Common myeloid progenitor, CD34-positive (primary cell): ENCODE data around the gene AFF3.

Source experiments
- CTCF ChIA-PET: fragments of 350-600 bp; sonication (Branson Sonifier 250); formaldehyde crosslinking; loops from one replicate; lab custom pipeline; 2021; ENCODE audit warnings: antibody characterized with exemption; lab: Charles Lee
- POLR2A ChIA-PET: fragments of 350-600 bp; sonication (Branson Sonifier 250); formaldehyde crosslinking; loops from one replicate; lab custom pipeline; 2021; ENCODE audit warnings: antibody characterized with exemption; lab: Charles Lee
- DNase-seq, 3 donors: peaks; one replicate each; pipeline versions ENCODE4 v3.0.0 to v3.0.0-alpha.2; 2013
- H3K27ac ChIP-seq, 2 experiments: 1 replicate in 1 of 2; 2 replicates in 1 of 2; pipeline ENCODE4 v1.7.0; 2013; ENCODE audit warnings: inconsistent platforms in 2 of 2, low read length in 2 of 2, mild to moderate bottlenecking in 2 of 2, low read depth in 1 of 2, moderate library complexity in 1 of 2; ENCODE audit not compliant: severe bottlenecking in 2 of 2, insufficient read depth in 1 of 2, poor library complexity in 1 of 2
- H3K27me3 ChIP-seq, 5 experiments: replicated peaks in 2 of 5; 1 replicate in 3 of 5; 2 replicates in 2 of 5; pipeline versions ENCODE4 v1.6.1 to v1.7.0; 2013; ENCODE audit warnings: low read length in 4 of 5, mild to moderate bottlenecking in 2 of 5, moderate library complexity in 2 of 5, inconsistent platforms in 1 of 5; ENCODE audit not compliant: insufficient read depth in 5 of 5, control insufficient read depth in 4 of 5
- H3K36me3 ChIP-seq, 4 experiments: 1 replicate in 2 of 4; 2 replicates in 2 of 4; pipeline versions ENCODE4 v1.6.1 to v1.7.0; 2013; ENCODE audit warnings: low read length in 3 of 4, control low read depth in 1 of 4, mild to moderate bottlenecking in 1 of 4; ENCODE audit not compliant: control insufficient read depth in 4 of 4, insufficient read depth in 4 of 4
- H3K4me1 ChIP-seq, 4 experiments: 1 replicate in 3 of 4; 2 replicates in 1 of 4; pipeline versions ENCODE4 v1.6.1 to v1.7.1; 2013; ENCODE audit warnings: low read length in 3 of 4, mild to moderate bottlenecking in 3 of 4, control low read depth in 1 of 4, inconsistent platforms in 1 of 4, moderate library complexity in 1 of 4; ENCODE audit not compliant: control insufficient read depth in 4 of 4, insufficient read depth in 4 of 4; ENCODE audit errors: control extremely low read depth in 1 of 4
- H3K4me3 ChIP-seq, 7 experiments: 1 replicate in 4 of 7; 2 replicates in 3 of 7; pipeline versions ENCODE4 v1.5.1 to v1.7.0; 2013; ENCODE audit warnings: mild to moderate bottlenecking in 7 of 7, low read length in 6 of 7, moderate library complexity in 6 of 7, inconsistent platforms in 2 of 7, low read depth in 2 of 7, control low read depth in 1 of 7; ENCODE audit not compliant: insufficient read depth in 4 of 7, control insufficient read depth in 1 of 7; ENCODE audit errors: extremely low read depth in 1 of 7
- H3K9me3 ChIP-seq, 5 experiments: 1 replicate in 4 of 5; 2 replicates in 1 of 5; pipeline versions ENCODE4 v1.6.1 to v1.7.1; 2013; ENCODE audit warnings: low read length in 4 of 5, mild to moderate bottlenecking in 2 of 5, inconsistent platforms in 1 of 5, low read depth in 1 of 5, moderate library complexity in 1 of 5; ENCODE audit not compliant: control insufficient read depth in 4 of 5, insufficient read depth in 2 of 5; ENCODE audit errors: control extremely low read depth in 1 of 5
- WGBS: methylation state at CpG from one replicate; pipeline ENCODE4 v1.1.5; 2013; ENCODE audit not compliant: insufficient coverage; 5-methylcytosine and 5-hydroxymethylcytosine counted together

Gene AFF3

DNA sequence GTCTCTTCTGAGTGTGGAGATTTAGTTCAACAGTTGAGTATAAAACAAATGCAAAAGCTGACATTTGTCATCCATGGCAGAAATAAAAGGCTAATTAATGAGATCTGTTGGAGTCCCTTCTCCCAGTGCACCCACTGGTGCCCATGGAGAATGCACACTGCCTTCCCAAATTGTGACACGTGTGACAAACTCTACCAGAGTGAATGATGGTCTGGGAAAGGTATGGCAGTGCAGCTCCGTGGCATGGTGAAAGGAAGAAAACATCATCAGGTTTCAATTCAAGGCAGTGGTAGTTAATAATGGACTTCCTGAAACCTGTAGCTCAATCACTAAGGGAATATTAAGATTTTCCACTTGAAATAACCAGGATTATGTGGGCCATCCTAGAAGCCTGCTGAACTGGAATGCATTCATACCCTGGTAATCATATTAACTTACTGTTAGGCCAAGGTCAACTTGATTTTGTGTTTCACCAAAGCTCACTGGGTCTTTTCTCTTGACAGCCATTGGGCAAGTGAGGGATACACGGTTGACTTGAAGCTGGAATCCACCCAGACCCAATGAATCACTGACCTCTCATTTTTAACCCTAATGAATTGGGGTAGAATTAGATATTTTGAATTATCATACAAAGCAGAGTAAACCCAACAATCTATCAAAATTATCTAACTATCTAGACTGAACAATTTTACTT lies 167.6 kb downstream of the AFF3 start:
- H3K27me3 ChIP-seq: no peaks in the 10 kb centered on the region
- CTCF ChIA-PET: interaction anchor here (0.6 kb wide), 1 partner anchor 38 kb away, joined by 3 read pairs; no protein-coding TSS in a partner anchor
- no peaks in the 10 kb centered on the region for H3K4me1 ChIP-seq
- 100% methylated on average over 1 of the region's 3 CpGs for WGBS
- H3K36me3 ChIP-seq: peaks cover 0 to 11% (median 3%) of the 10 kb centered on the region in 4 experiments
- DNase-seq: no peak
- POLR2A ChIA-PET: no interaction called here
- no peak overlapping the region for H3K27ac ChIP-seq
- no peak overlapping the region for H3K4me3 ChIP-seq
- no peaks in the 10 kb centered on the region for H3K9me3 ChIP-seq

GRCh38 chr2:99974275-99974674 lies 168.1 kb downstream of the AFF3 start:
- no peak overlapping the region for H3K4me3 ChIP-seq
- peaks cover 0 to 11% (median 3%) of the 10 kb centered on the region in 4 experiments for H3K36me3 ChIP-seq
- no peaks in the 10 kb centered on the region for H3K27me3 ChIP-seq
- ChIA-PET POLR2A (no interaction called here), CTCF (no interaction called here)
- no peaks in the 10 kb centered on the region for H3K4me1 ChIP-seq
- H3K27ac ChIP-seq: no peak overlapping the region
- no peaks in the 10 kb centered on the region for H3K9me3 ChIP-seq
- DNase-seq: no peak
- WGBS: 100% methylated on average over 5 of the region's 6 CpGs

GRCh38 chr2:99971326-99971900 lies 171.0 kb downstream of the AFF3 start:
- H3K4me1 ChIP-seq: no peaks in the 10 kb centered on the region
- H3K27ac ChIP-seq: no peak overlapping the region
- H3K4me3 ChIP-seq: no peak overlapping the region
- no peaks in the 10 kb centered on the region for H3K9me3 ChIP-seq
- no peak for DNase-seq
- WGBS: 88% methylated on average over 2 of the region's 3 CpGs
- H3K36me3 ChIP-seq: peaks cover 0 to 16% (median 9%) of the 10 kb centered on the region in 4 experiments
- H3K27me3 ChIP-seq: no peaks in the 10 kb centered on the region
- CTCF ChIA-PET: no interaction called here
- POLR2A ChIA-PET: no interaction called here

DNA sequence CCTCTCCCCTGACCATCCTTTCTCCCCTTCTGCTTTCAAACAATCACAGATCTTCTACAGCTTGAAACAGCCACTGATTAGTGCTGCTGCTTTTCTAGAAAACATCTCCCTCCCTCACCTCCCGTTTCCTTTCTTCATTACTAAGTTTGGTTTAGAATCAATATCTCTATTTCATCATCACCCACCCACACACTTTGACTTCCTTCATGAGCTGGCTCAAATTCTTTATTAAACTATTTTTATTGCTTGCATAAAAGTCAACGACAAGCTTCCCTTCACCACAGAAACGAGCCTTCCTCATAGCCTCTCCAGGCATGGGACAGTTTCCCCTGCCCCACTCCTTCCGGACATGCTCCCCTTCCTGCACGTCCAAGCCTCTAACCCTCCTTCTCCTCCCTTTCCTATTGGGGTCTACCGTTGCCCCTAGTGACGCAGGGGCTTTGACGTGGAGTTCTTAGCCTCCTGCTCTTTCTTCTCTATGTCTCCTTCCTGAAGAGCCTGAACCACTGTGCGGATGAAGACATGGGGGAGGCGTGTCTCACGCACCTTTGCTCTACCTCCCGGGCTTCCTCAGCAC lies 172.0 kb downstream of the AFF3 start:
- Histone ChIP-seq H3K27me3 (no peaks in the 10 kb centered on the region), H3K9me3 (no peaks in the 10 kb centered on the region), H3K27ac (no peak overlapping the region), H3K4me3 (no peak overlapping the region), H3K36me3 (peaks cover 0 to 16% (median 9%) of the 10 kb centered on the region in 4 experiments), H3K4me1 (no peaks in the 10 kb centered on the region)
- no peak for DNase-seq
- whole genome bisulfite sequencing: 90% methylated on average over 12 of the region's 12 CpGs
- CTCF ChIA-PET: no interaction called here
- POLR2A ChIA-PET: no interaction called here

GRCh38 chr2:99961196-99961913 lies 181.0 kb downstream of the AFF3 start:
- WGBS: 87% methylated on average over 3 of the region's 9 CpGs
- Histone ChIP-seq H3K27ac (no peak overlapping the region), H3K4me1 (no peaks in the 10 kb centered on the region), H3K4me3 (no peak overlapping the region), H3K27me3 (no peaks in the 10 kb centered on the region), H3K36me3 (peaks cover 0 to 7% (median 1%) of the 10 kb centered on the region in 4 experiments), H3K9me3 (no peaks in the 10 kb centered on the region)
- POLR2A ChIA-PET: no interaction called here
- no peak for DNase-seq
- CTCF ChIA-PET: interaction anchor here (0.6 kb wide), 1 partner anchor 233 kb away, joined by 3 read pairs; no protein-coding TSS in a partner anchor

DNA sequence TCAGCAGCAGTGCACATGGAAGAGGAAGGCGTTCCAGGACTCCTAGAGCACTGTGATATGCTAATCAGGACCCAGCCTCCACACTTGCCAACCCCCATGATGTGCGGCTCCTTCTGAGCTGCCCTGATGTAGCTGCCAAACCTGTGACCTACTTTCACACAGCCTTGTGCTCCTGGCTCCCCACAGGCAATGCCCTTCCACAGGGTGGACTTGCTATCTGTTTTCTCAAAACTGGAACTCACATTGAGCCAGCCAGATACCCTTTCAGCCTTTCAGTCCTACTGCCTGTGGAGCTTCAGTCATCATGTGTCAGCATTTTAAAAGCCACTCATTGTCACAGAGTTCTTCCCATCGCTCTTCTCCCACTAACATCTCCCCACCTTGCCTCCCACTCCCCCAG lies 181.6 kb downstream of the AFF3 start:
- WGBS: 100% methylated on average over 3 of the region's 3 CpGs
- Histone ChIP-seq H3K36me3 (peaks cover 0 to 7% (median 1%) of the 10 kb centered on the region in 4 experiments), H3K27me3 (no peaks in the 10 kb centered on the region), H3K4me3 (no peak overlapping the region), H3K27ac (no peak overlapping the region), H3K9me3 (no peaks in the 10 kb centered on the region), H3K4me1 (no peaks in the 10 kb centered on the region)
- ChIA-PET POLR2A (no interaction called here), CTCF (interaction anchor here (0.6 kb wide), 1 partner anchor 233 kb away, joined by 3 read pairs; no protein-coding TSS in a partner anchor)
- DNase-seq: no peak
